ENCODE results near the gene ADAMTSL3.

The ADAMTSL3 gene

DNA sequence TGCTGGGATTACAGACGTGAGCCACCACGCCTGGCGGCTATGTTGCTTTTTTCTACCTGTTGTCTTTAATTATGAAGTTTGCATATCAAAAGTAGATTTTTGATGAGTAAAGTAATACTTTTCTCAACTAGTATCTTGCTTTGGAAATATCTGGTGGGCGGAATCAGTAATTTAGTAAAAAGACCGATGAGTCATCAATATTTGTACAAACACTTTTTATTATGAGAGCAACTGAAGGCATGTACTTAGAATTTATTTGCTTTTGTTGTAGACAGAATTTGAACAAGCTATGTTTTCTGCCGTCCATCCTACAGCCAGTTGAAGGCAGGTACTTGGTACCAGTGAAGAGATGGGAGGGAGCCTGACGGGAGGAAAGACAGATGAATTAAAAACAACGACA is 164.7 kb downstream of the ADAMTSL3 start:
- H3K27ac ChIP-seq: no peak overlapping the region
- TF ChIP-seq, protein P1, sequence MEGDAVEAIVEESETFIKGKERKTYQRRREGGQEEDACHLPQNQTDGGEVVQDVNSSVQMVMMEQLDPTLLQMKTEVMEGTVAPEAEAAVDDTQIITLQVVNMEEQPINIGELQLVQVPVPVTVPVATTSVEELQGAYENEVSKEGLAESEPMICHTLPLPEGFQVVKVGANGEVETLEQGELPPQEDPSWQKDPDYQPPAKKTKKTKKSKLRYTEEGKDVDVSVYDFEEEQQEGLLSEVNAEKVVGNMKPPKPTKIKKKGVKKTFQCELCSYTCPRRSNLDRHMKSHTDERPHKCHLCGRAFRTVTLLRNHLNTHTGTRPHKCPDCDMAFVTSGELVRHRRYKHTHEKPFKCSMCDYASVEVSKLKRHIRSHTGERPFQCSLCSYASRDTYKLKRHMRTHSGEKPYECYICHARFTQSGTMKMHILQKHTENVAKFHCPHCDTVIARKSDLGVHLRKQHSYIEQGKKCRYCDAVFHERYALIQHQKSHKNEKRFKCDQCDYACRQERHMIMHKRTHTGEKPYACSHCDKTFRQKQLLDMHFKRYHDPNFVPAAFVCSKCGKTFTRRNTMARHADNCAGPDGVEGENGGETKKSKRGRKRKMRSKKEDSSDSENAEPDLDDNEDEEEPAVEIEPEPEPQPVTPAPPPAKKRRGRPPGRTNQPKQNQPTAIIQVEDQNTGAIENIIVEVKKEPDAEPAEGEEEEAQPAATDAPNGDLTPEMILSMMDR (conservative IDR thresholded peaks at IDR 0.05): no peak
- TF ChIP-seq ZFX (IDR thresholded peaks at IDR 0.05): no peak

DNA sequence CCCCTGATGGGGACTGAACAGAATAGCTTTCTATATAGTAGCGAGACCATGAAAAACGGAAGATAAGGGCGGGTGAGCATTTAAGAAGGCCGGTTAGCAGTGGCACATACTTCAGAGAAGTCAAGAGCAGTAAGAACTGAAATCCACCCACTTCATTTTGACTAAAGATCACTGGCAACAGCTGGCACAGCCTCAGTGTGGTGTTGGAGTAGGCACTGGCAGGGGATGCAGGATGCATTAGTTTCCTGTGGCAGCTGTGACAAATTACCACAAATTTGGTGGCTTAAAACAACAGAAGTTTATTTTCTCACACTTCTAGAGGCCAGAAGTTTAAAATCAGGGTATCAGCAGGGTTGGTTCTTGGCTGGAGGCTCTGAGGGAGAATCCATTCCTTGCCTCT is 176.5 kb downstream of the ADAMTSL3 start:
- H3K27ac ChIP-seq: no peak overlapping the region
- TF ChIP-seq, protein P1 (conservative IDR thresholded peaks at IDR 0.05): no peak
- TF ChIP-seq ZFX (IDR thresholded peaks at IDR 0.05): no peak

DNA sequence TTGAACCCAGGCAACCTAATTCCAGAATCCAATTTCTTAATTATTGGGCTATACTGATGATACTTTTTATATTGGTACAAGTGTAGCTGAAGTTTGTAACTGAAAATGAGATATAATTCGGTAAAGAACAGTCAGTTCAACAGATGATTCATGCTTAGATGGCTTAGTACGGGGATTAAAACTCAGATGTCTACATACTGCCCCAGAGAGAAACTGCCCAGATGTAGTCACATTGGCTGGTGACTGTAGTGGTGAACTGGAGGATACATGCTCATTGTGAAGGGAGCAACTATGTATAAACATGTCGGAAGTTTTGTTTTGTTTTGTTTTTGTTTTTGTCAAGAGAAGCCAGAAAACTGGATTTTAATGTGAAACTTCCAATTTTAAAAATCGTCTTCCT is 179.6 kb downstream of the ADAMTSL3 start:
- no peak for TF ChIP-seq ZFX (IDR thresholded peaks at IDR 0.05)
- TF ChIP-seq, protein P1 (conservative IDR thresholded peaks at IDR 0.05): no peak
- H3K27ac ChIP-seq: no peak overlapping the region

DNA sequence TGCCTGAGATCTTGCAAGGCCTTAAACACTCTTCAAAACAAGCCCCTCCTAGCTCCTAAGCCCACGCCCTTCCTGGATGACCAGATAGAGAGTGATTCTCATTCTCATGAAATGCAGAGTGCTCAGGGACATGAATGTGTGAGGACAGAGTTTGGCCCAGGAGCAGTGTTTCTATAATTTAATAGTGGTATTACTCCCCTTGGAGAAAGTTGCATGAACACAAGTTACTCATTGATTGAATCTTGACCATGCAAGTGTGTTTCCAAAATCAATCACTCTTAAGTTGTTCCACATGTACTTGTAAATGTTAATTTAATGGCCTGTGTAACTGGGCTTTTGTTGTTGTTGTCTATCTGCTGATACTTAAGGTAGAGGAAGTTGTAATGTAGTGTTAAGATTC is 181.6 kb downstream of the ADAMTSL3 start:
- no peak overlapping the region for H3K27ac ChIP-seq
- TF ChIP-seq, protein P1 (conservative IDR thresholded peaks at IDR 0.05): no peak
- TF ChIP-seq ZFX (IDR thresholded peaks at IDR 0.05): no peak

DNA sequence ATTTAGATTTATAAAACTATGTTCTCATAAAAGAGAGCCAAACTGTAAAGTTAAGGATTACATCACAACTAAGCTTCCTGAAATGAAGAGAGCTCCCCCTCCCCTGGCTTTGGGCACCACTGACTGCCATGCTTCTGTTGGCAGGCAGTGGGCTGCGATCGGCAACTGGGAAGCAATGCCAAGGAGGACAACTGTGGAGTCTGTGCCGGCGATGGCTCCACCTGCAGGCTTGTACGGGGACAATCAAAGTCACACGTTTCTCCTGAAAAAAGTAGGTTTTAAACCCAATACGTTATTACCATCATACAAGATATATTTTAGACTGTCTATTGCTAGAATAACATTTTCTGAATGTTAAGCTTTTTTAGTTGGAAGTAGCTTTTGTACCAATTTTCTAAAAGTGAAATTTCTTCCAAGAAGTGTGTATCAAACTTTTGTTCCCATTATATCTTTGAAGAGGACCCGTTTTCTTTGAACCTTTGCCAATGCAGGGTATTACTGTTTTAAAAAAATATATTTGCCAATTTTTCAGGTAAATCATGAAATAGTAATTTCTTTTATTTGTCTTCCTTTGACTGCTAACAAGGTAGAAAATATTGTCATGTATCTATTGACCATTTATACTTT is 184.1 kb downstream of the ADAMTSL3 start:
- no peak overlapping the region for H3K27ac ChIP-seq
- TF ChIP-seq, protein P1 (conservative IDR thresholded peaks at IDR 0.05): peak; percentile 81
- TF ChIP-seq ZFX (IDR thresholded peaks at IDR 0.05): no peak

DNA sequence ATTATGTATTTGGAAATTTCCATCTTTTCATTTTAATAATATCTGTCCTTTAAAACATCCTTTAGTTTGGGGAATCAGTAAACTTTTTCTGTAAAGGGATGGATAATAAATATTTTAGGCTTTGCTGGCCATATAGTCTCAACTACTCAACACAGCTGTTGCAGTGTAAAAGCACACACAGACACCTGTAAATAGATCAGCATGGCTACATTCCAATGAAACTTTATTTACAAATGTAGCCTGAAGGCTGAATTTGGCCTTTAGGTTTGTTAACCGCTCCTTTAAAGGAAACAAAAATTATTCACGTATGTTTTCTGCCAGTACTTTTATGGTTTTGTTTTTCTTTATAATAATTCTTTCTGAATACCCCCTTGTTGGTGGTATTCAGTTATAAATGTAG is 184.8 kb downstream of the ADAMTSL3 start:
- H3K27ac ChIP-seq: no peak overlapping the region
- TF ChIP-seq ZFX (IDR thresholded peaks at IDR 0.05): no peak
- TF ChIP-seq, protein P1 (conservative IDR thresholded peaks at IDR 0.05): no peak

DNA sequence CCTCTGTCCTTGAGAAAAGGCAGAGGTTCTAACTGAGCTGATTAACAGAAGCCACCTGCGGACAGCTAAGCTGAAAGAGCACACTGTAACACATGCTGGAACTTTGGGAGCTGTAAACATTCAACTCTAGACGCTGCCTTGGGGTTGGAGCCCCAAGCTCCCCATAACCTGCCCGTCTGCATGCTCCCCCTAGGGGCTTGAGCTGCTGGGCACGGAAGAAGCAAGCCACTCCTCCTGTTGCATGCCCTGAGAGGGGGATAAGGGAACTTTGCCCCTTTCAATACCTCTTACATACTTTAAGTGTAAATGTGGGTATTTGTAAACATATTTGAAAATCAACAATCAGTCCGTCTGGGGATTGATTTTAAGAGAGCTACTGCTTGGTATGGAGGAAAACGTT is 188.4 kb downstream of the ADAMTSL3 start:
- H3K27ac ChIP-seq: no peak overlapping the region
- no peak for TF ChIP-seq ZFX (IDR thresholded peaks at IDR 0.05)
- TF ChIP-seq, protein P1 (conservative IDR thresholded peaks at IDR 0.05): no peak; the same call in 1 of the 2 replicates

All from C4-2B (cell line).